GM21515 (cell line): ENCODE measurements around the gene STXBP6.

ENCODE experiments used
- ATAC-seq: cut with Tn5 transposase; IDR thresholded peaks from one replicate; pipeline ENCODE4 v1.9.1; 2021; ENCODE audit not compliant: unreplicated experiment

STXBP6 gene

DNA sequence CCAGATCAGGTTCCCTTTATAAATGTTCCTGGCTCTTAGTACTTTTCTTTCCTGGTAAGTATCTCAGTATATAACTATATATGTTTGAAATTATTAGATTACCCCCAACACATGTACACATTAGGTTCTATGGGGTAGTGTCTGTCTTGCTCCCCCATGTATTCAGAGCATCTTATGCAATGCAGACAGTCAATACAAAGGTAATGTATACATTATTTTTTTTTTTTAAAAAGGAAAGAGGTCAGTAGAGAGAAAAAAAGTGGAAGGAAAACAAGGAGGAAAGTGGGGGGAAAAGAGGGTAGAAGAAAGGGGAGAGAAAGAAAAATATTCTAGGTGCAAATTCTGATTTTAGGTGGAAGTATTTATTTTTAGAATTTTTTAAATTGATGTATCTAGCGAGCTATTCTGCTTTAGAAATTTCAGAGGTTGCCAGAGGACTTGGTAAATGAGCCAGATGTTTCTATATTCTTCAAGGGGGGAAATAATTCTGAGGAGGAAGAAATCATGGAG is 157.9 kb downstream of the STXBP6 start:
- ATAC-seq, result no peak

DNA sequence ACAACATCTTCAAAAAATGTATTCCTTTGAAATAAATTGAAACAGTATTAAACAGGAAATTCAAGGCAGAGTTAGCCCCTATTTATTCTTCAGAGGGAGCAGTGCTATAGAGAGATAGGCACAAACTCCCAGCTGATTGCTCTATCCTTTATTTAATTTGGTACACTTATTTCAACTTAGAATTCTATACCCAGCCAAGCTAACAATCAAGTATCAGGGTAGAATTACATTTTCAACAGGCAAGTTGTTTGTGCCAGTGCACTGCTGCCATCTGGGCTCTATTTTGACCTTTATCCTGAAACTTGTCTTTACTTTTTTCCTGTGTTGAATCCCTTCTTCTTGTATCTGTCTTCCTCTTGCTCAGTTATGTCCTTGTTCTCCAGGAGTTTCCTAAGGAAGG is 159.2 kb downstream of the STXBP6 start:
- no peak for ATAC-seq

DNA sequence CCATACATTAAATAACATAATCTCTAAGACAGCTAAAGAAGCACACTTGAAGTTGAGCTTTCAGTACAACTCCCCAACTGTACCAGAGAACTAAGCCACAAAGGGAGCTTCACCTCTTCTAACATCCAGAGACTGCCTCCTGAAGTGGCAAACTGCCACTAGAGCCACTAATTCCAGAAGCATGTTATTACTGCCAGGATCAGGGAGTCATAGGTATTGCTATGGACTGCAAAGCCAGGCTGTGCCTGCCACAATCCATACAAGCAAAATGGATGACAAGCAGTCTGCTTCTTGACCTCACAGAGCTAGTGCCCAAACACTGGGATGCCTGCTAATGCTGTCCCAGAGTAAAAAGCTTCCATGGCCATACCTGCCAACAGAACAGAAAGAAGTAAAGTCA is 160.1 kb downstream of the STXBP6 start:
- no peak for ATAC-seq

DNA sequence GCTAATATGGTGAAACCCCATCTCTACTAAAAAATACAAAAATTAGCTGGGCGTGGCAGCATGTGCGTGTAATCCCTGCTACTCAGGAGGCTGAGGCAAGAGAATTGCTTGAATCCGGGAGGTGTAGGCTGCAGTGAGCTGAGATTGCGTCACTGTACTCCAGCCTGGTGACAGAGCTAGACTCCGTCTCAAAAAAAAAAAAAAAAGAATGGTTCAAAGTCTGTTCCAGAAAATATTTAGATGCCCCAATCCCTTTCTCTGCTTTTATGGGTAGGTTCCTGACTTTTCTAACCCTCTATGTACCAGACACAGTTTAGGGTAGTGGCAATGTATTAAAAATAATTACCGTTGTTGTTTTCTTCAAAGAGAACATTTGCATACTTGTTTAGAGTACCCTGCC is 161.4 kb downstream of the STXBP6 start:
- ATAC-seq, result no peak

DNA sequence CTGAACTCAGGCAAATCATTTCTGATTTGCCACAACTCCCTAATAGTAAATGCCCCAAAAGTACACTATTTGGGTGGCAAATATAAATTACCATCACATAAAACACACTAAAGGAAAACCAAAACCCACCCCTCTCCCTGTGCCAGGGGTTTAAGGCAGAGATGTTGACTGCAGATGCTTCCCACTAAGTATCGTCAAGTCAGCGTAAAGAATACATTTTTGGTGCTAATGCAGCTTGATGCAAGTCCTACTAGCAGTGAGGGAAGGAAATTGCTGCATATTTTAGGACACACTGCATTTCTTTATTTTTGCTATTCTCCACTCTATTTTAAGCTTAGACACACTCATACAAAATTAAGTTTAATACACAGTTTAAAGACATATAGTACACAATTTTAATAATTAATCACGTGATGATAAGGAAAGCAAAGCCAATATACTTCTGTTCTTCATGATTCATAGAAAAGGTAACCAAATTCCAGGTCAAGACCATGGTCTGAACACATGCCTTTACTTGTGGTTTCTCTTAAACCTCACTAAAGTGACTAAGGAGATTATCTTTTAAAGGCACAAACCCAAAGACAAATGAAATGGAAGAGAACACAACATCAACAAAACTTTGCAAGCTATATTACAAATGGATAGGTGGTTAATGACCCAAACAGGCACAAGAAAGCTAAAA is 162.2 kb downstream of the STXBP6 start:
- no peak for ATAC-seq

DNA sequence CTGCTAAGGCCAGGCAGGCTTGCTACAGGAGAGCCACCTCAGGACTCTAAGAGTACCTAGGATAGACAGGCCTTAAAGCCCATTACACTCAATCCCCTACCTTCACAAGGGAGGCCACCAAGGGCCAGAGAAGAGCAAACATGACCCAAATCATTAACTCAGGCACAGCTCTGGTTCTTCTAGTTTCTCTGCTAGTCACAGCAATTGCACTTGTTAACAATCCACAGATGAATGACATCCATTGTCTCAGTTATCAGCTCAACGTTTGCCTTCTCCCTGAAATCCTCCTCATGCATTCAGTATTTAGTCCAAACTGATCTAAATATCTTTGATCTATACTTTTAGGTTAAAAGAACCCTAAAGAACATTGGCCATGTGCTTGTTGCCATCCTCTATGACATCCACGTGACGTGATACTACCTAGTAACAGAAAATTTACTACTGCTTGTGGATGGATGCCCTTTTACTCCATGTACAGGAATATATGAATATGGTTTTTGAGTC is 164.5 kb downstream of the STXBP6 start:
- no peak for ATAC-seq

DNA sequence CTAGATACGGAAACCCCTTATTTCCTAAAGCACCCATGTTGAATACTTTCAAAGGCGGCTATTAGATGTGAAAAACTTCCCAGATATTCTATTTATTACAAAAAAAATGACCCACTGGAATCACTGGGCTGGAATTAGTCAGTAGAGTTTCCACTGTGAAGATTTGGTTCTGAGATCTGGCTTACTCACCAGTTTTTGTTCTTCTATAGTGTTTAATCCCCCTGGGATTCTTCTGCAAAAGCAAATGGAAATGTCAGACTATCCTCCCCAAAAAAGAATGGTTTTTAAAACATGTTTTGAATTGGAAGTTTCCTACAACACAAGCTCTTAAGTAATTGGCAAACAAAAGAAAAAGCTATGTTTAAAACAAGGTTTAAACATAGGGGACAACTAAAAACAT is 166.4 kb downstream of the STXBP6 start:
- ATAC-seq, result no peak

DNA sequence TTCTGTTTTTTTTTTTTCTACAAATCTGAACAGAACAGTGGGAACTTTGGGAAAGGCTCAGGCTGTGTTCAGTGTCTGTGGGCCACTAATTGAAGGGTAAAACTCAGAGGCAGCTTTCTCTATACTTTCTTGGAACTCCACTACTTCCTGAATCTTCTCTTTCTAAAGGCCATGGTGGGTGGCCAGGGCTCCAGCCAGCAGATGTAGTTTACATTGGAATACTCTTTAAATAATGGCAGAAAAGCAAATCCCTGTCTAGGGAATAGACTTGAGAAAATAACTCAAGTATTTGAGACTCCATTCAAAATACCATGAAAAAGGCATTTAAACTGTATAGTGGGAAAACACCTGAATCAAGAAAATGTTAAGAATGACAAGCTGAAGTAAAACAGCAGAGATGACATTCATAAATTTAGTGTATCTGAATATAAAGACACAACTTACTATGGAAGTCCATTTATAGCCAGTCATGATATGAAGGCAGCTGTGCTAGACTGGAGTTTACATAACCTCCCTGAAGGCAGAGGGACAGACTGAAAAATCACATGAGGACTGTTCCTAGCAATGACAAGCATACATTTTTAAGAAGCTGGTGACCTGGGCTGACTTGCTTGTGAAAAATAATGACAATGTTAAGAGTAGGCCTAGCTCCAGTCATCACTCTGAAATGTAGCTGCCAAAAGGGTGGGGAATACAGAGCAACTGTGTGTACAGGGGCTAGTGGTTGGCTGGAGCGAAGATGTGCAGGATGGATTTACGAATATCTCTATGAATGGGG is 168.6 kb downstream of the STXBP6 start:
- ATAC-seq, result no peak

DNA sequence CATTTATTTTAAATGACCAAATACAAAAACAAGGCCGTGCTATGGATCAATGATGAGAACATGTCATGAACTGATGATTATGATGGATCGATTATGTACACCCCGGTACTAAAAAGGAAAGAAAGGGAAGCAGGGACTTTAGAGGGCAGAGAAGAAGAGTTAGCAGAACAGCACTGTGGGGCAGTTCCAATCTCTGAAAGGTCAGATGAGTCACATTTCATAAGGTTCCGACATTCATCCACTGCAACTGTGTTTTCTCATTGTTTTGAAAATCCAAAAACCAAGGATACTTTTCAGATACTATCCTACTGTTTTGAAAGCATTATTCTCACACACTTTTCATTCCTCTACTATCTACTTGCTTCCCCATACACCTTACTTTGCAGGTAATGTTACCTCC is 169.3 kb downstream of the STXBP6 start:
- ATAC-seq, result no peak

DNA sequence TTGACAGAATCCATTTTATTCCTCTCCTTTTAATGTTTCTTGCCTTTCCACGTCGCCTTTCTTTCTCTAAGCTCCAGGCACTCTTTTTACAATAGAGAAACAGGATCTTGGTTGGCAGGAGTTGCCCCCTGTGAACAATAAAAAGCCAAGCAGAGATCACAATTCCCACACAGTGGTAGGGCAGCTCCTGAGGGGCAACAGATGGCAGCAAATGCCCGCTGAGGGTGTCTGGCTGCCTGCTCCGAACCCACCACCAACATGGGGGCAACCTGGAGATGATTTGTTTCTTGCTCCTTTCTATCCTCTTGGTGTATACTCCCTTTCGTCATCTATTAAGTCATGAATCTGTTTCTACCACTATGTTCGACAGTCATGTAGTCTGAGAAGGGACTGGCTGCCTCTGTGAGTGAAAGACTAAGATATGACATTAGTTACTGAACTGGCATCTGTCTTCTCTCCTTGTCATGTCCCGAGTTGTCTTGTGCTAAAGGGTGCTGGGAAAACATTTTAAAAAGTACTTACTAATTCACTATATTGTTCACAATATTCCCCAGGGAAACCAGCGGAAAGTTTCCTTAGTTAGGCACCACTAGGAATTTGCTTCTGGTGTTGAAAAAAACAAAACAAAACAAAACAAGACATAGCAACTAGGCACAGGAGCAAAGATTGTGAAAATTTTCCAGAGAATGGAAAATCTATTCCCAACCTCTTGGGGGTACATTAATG is 170.1 kb downstream of the STXBP6 start:
- no peak for ATAC-seq

DNA sequence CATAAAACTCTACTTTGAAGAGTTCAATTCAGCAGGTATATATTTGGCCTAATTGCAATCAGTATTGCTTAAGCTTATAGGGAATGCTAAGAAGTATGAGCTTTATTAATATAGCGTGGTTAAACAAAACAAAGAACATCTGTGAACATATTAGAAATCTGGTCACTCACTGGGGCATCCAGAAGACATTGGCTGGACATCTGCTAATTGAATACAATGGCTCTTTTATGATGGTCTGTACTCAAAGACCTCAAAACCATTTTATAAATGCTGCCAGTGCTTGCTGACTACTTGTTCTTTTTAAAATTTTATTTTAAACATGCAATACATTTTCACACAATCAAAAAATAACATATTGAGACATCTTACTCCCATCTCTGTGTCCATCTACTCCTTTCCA is 173.0 kb downstream of the STXBP6 start:
- no peak for ATAC-seq

DNA sequence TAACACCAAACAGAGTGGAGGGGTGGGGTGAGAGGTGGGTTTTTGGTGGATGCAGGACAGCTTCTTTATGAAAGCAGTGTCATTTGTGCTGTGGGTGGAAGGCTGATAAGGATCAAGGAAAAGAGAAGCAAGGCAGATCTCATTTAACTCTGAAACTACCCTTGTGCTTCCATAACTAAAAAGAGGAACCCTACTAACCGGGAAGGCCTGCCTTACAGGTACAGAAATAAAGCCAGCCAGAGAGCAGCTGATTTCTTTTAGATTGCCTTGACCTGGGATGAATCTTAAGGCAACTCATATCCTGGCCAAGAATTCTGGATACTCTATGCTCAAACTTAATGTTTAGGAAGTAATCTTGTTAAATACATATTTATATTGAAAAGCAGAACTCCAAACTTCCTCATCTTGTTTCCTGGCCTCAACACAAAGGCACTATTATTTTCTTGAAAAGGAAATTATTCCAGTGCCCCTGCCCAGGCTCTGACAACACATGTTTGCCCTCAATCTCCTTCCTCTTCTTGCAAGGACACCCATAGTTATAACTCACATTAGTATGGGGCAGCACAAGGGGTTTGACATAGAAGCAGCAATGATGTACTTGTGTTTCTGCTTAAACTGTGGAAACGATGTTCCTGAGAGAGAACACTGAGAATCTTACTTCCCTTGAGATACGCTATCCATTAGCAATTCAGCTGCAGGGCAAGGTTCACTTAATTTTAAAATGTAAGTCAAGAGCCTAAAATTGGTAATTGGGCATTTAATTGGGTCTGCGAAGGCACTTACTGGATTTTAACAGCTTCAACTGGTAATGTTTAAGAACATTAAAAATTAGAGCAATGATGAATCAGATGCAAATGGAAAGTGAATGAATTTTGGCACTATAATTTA is 173.7 kb downstream of the STXBP6 start:
- ATAC-seq, result no peak

DNA sequence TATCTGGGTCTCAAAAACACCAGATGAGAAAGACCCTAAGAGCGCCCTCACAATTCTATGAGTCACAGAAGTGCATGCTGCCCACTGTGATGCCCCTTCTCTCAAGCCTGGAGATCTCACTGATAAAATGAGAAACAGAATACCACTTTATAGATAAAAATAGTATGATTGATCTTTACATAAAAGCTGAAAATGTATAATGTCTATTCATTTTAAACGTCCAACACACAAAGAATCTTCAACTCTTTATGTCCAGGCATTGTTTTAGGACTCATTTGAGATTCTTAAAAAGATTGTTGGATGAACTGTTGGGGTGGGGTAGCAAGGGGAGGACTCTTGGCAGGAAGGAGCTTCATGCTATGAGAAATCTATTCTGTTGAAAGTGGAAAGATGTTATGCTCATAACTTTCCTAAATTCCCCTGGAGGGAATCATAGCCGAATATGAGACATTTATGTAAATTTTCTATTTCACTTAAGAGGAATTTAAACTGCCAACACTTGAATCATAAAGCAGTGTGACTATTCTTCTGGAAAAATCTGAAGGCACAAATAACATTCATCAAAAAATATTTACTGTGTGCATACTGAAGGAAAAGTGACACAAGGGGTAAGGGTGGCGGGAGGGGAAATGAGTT is 174.6 kb downstream of the STXBP6 start:
- no peak for ATAC-seq

DNA sequence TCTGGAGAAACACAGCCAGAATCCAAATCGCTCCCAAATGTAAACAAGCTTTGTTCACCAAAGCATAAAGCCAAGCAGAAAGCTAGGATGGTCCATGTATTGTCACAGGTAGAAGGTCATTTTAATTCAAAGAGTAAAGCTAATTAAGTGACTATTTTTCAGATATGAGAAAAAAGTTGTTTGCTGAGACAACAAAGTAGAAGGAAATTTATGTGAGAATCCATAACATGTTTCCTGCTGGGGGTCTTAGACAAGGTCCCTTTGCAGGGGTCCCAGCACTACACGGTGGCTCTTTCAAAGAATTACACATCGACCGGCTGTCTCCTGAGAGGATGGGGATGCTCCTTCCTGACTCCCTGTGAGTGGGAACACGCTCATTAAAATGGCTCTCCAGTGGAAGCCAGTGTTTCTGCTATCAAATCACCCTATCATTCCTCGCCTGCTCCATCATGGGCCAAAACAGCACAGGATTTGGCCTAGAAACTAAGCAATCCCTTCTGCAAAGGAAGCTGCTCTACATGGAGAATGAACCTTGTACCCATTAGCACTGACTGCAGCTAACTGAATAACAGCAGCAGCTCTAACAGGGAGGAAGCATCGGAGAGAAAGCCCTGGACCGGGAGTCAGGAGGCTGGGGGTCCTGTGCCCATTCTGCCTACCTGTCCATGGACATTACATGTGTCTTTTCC is 175.3 kb downstream of the STXBP6 start:
- ATAC-seq, result no peak

DNA sequence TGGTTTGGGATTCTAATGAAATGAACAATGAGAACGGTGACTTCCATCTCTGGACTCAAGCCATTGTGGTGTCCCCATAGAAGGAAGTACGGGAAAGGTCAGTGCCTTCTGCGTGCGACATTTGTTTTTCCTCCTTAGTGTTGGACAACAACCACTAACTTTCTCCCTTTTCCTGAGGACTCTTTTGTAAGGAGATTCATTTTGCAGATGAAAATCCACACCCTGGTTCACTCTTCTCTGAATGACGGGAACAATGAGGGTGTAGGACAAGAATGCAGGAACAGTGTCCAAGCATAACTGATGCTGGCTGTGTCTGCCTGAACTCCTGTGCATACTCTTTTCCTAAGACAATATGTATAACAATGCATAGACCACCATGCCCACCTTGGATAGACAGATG is 176.4 kb downstream of the STXBP6 start:
- ATAC-seq, result no peak

DNA sequence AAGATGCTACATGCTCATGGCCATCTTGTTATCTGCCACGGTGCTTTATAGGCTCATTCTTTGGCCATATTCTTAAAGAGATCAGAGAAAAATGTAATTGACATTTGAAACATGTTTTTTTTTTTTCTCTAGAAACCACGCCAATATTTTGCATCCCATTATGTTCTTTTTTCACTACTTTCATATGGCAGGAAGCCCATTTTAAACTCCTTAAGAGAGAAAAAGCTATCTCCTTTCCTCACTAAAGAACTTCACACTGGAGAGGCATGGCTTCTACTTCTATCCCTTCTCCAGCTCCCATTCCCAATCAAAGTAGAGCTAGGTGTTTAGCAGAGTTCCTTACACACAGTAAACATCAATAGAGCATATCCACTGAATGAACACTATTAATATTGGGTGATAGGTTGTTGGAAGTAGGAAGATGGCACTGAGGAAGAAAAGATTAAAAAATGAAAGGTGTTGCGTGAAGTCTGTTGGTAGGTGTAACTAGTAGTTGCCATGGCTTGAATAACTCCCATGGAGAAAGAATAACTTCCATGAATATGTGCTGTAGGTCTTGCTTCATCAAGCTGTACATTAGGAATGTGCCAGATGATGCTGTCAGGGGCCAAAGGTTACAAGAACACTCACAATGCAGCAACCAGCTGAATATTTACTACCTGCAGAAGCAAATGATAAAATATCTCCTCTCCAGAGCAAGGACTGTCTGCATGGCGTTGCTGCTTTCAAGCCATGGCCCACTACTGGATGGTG is 178.8 kb downstream of the STXBP6 start:
- no peak for ATAC-seq

DNA sequence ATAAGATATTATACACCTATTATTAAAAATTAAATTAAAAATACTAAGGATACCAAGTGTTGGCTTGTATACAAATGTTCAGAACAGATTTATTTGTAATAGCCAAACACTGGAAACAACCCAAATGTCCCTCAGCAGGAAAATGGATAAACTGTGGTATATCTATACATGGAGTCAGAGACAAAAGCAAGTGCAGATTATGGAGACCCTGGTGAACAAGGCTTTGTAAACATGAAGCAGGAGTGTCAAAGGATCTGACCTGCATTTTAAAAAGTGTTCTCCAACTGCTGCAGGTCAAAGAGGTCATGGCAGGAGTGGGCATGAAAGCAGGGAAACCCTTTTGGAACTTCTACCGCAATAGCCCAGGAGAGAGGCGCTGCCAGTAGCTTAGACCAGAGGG is 181.6 kb downstream of the STXBP6 start:
- no peak for ATAC-seq

DNA sequence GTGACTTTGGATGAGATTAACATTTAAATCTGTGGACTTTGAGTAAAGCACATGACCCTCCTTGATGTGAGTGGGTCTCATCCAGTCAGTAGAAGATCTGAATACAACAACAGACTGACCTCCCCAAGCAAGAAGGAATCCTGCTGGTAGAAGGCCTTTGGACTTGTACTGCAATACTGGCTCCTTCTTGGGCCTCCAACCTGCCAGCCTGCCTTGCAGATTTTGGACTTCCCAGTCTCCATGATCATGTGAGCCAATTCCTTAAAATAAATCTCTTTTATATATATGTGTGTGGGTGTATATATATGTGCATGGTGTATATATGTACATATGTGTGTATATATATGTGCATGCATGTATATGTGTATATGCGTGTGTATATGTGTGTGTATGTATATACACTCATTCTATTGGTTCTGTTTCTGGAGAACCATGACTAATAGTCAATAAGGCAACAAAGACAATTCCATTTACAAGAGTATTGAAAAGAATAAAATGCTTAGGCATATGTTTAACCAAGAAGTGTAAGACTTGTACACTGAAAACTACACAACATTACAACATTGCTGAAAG is 183.8 kb downstream of the STXBP6 start:
- no peak for ATAC-seq
